Astrocyte (in vitro differentiated cells and primary cell): ENCODE data around the gene SPIRE1. TPM values are rescaled to one million over a fixed set of nuclear protein-coding genes. Genes with fewer than 3 reads are reported as not detected.

Experiments used
- DNase-seq: peaks from one replicate; pipeline ENCODE4 v3.0.0-alpha.2; 2010; ENCODE audit warnings: low read depth
- FAIRE-seq: peaks from 2 replicates; lab custom pipeline; 2011; peaks lifted over from hg19 to GRCh38; lab: Jason Lieb, UNC
- H2AFZ ChIP-seq: 2 replicates; pipeline ENCODE4 v1.6.0; 2012; ENCODE audit warnings: low read depth, low read length, inconsistent platforms
- H3K27ac ChIP-seq: 2 replicates; pipeline ENCODE4 v1.5.1; 2011; ENCODE audit warnings: low read depth, low read length, inconsistent platforms
- H3K27me3 ChIP-seq: 2 replicates; pipeline ENCODE4 v1.6.0; 2011; ENCODE audit warnings: low read length, inconsistent platforms; ENCODE audit not compliant: insufficient read depth
- H3K36me3 ChIP-seq: 2 replicates; pipeline ENCODE4 v1.5.1; 2011; ENCODE audit warnings: low read length, inconsistent platforms; ENCODE audit not compliant: insufficient read depth
- H3K4me1 ChIP-seq: 2 replicates; pipeline ENCODE4 v1.5.1; 2011; ENCODE audit warnings: low read length, inconsistent platforms; ENCODE audit not compliant: insufficient read depth
- H3K4me2 ChIP-seq: 2 replicates; pipeline ENCODE4 v1.6.0; 2012; ENCODE audit warnings: low read length, inconsistent platforms
- H3K4me3 ChIP-seq: 2 replicates; pipeline ENCODE4 v1.5.1; 2011; ENCODE audit warnings: low read depth, mild to moderate bottlenecking, low read length, inconsistent platforms; ENCODE audit not compliant: insufficient read depth
- H3K79me2 ChIP-seq: 2 replicates; pipeline ENCODE4 v1.6.0; 2012; ENCODE audit warnings: mild to moderate bottlenecking, low read length, inconsistent platforms; ENCODE audit not compliant: insufficient read depth
- H3K9ac ChIP-seq: 2 replicates; pipeline ENCODE4 v1.6.0; 2012; ENCODE audit warnings: mild to moderate bottlenecking, low read length, inconsistent platforms
- H3K9me3 ChIP-seq: 2 replicates; pipeline ENCODE4 v1.5.1; 2012; ENCODE audit warnings: low read depth, mild to moderate bottlenecking, low read length, inconsistent platforms; ENCODE audit not compliant: insufficient read depth
- H4K20me1 ChIP-seq: 2 replicates; pipeline ENCODE4 v1.6.0; 2012; ENCODE audit warnings: low read length, inconsistent platforms; ENCODE audit not compliant: insufficient read depth
- H3K27ac Mint-ChIP-seq: one replicate; pipeline ENCODE4 v1.8.0; 2021; ENCODE audit warnings: mild to moderate bottlenecking, mixed read lengths; ENCODE audit not compliant: unreplicated experiment
- H3K27me3 Mint-ChIP-seq: one replicate; pipeline ENCODE4 v1.8.0; 2021; ENCODE audit warnings: low read depth, mixed read lengths; ENCODE audit not compliant: unreplicated experiment
- H3K36me3 Mint-ChIP-seq: one replicate; pipeline ENCODE4 v1.8.0; 2021; ENCODE audit warnings: low read depth, mixed read lengths; ENCODE audit not compliant: unreplicated experiment
- H3K4me1 Mint-ChIP-seq: one replicate; pipeline ENCODE4 v1.8.0; 2021; ENCODE audit warnings: low read depth, mixed read lengths; ENCODE audit not compliant: unreplicated experiment
- H3K4me3 Mint-ChIP-seq: one replicate; pipeline ENCODE4 v1.8.0; 2021; ENCODE audit warnings: mild to moderate bottlenecking, moderate library complexity, mixed read lengths; ENCODE audit not compliant: unreplicated experiment
- H3K9me3 Mint-ChIP-seq: one replicate; pipeline ENCODE4 v1.8.0; 2021; ENCODE audit warnings: mild to moderate bottlenecking, mixed read lengths; ENCODE audit not compliant: unreplicated experiment
- CTCF ChIP-seq: IDR thresholded peaks from 2 replicates; pipeline ENCODE4 v1.5.1; 2011; ENCODE audit warnings: low read depth, mild to moderate bottlenecking, inconsistent platforms, low read length, moderate library complexity; ENCODE audit not compliant: insufficient read depth
- EZH2 ChIP-seq: IDR thresholded peaks from 2 replicates; pipeline ENCODE4 v1.6.1; 2012; ENCODE audit warnings: mild to moderate bottlenecking, low read length, inconsistent platforms; ENCODE audit not compliant: insufficient read depth
- total RNA-seq: library from RNA; stranded (reverse); gene quantifications from 2 replicates; pipeline ENCODE4 v1.2.1, GENCODE V29; 2021

SPIRE1 gene
- total RNA-seq, 1 donor from 2014 or later: 42.0 TPM

DNA sequence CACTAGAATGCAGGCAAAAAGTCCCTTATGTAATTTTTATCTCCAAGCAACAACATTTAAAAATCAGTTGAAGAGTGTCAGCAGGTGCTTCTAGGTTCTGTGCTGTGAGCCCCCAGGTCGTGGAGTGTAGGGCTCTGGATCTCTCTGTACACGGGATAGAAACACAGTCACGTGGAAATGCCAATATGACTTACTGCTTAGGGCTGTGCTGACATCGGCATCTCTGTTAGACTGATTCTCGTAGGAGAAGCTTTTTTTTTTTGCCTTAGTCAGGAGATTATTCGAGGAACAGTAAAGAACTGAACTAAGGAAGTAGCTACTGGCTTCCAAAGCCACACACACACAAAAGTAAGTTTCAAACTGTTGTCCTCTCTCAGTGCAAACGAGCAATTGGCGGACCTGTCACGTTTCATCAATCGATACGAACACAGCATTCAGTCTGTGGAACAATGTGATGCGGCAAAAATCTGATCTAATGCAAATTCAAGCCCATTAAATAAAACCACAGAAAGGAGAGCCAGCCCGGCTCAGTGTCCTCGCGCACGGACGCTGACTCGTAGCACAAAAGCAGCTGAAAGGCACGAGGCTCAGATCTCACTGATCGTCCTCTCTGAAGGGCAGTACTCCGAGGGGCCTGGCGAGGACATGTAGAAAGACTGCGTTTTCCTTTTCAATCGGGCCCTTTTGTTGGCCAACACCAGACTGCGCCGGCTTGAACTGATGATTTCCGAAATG, 208.7 kb downstream of the SPIRE1 start:
- H3K4me1 ChIP-seq: no peaks in the 10 kb centered on the region
- H3K36me3 Mint-ChIP-seq: peaks cover 45% of the 10 kb centered on the region
- TF ChIP-seq CTCF (no peak), EZH2 (no peak)
- H2AFZ ChIP-seq: no peak overlapping the region
- H3K9me3 Mint-ChIP-seq: peaks cover under 1% of the 10 kb centered on the region
- no peak overlapping the region for H3K27ac Mint-ChIP-seq
- no peaks in the 10 kb centered on the region for H3K4me1 Mint-ChIP-seq
- no peaks in the 10 kb centered on the region for H3K27me3 Mint-ChIP-seq
- H3K9ac ChIP-seq: no peak overlapping the region
- no peaks in the 10 kb centered on the region for H3K27me3 ChIP-seq
- H3K36me3 ChIP-seq: peaks cover 11% of the 10 kb centered on the region
- no peaks in the 10 kb centered on the region for H3K9me3 ChIP-seq
- H3K4me2 ChIP-seq: no peak overlapping the region
- no peak overlapping the region for H3K4me3 Mint-ChIP-seq
- no peak overlapping the region for H3K4me3 ChIP-seq
- H3K27ac ChIP-seq: no peak overlapping the region
- no peak for DNase-seq
- no peaks in the 10 kb centered on the region for H3K79me2 ChIP-seq
- no peaks in the 10 kb centered on the region for H4K20me1 ChIP-seq
- FAIRE-seq: no peak

DNA sequence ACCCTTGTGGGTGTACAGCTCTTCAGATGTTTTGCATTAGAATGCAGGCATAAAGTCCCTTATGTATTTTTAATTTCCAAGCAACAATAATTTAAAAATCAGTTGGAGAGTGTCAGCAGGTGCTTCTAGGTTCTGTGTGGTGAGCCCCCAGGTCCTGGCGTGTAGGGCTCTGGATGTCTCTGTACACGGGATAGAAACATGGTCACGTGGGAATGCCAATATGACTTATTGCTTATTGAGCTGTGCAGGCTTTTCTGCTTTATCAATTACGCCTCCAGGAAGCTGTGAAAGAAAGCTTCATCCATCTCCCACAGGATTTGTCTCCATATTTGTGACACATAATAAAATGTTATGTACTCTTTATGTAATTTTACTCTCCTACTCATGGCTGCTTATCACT, 212.4 kb downstream of the SPIRE1 start:
- H3K79me2 ChIP-seq: no peaks in the 10 kb centered on the region

More for the DNA sequence above, 212.4 kb downstream of the SPIRE1 start:
- Histone ChIP-seq H3K4me2 (no peak overlapping the region), H3K9ac (no peak overlapping the region), H3K4me3 (no peak overlapping the region), H2AFZ (no peak overlapping the region), H3K27ac (no peak overlapping the region), H3K4me1 (no peaks in the 10 kb centered on the region), H3K9me3 (no peaks in the 10 kb centered on the region), H3K27me3 (no peaks in the 10 kb centered on the region), H4K20me1 (no peaks in the 10 kb centered on the region), H3K36me3 (peaks cover 11% of the 10 kb centered on the region)
- no peaks in the 10 kb centered on the region for H3K4me1 Mint-ChIP-seq
- peaks cover 46% of the 10 kb centered on the region for H3K36me3 Mint-ChIP-seq
- FAIRE-seq: no peak
- H3K4me3 Mint-ChIP-seq: no peak overlapping the region
- TF ChIP-seq EZH2 (no peak), CTCF (no peak)
- no peaks in the 10 kb centered on the region for H3K27me3 Mint-ChIP-seq
- H3K9me3 Mint-ChIP-seq: peaks cover 15% of the 10 kb centered on the region
- DNase-seq: no peak
- H3K27ac Mint-ChIP-seq: no peak overlapping the region
